GM12865 (cell line): ENCODE data around the gene KDELR1.

Source experiments
- DNase-seq: peaks from one replicate; pipeline ENCODE4 v3.0.0; 2010; ENCODE audit warnings: low read depth
- H3K4me3 ChIP-seq: 2 replicates; pipeline ENCODE4 v1.5.1; 2011; ENCODE audit warnings: mild to moderate bottlenecking, low read depth, low read length, control low read depth
- CTCF ChIP-seq: IDR thresholded peaks from 2 replicates; pipeline ENCODE4 v1.5.1; 2011; ENCODE audit warnings: low read length, control low read depth, low read depth, inconsistent platforms; ENCODE audit not compliant: insufficient read depth; ENCODE audit errors: missing control alignments

The KDELR1 gene

GRCh38 chr19:48385461-48386087 is 5.8 kb downstream of the KDELR1 start:
- no peak for TF ChIP-seq CTCF
- no peak overlapping the region for H3K4me3 ChIP-seq
- no peak for DNase-seq

- no peak for TF ChIP-seq CTCF
- no peak for DNase-seq
- no peak overlapping the region for H3K4me3 ChIP-seq
These were observed 9.1 kb downstream of the KDELR1 start for GRCh38 chr19:48382286-48382685.

DNA sequence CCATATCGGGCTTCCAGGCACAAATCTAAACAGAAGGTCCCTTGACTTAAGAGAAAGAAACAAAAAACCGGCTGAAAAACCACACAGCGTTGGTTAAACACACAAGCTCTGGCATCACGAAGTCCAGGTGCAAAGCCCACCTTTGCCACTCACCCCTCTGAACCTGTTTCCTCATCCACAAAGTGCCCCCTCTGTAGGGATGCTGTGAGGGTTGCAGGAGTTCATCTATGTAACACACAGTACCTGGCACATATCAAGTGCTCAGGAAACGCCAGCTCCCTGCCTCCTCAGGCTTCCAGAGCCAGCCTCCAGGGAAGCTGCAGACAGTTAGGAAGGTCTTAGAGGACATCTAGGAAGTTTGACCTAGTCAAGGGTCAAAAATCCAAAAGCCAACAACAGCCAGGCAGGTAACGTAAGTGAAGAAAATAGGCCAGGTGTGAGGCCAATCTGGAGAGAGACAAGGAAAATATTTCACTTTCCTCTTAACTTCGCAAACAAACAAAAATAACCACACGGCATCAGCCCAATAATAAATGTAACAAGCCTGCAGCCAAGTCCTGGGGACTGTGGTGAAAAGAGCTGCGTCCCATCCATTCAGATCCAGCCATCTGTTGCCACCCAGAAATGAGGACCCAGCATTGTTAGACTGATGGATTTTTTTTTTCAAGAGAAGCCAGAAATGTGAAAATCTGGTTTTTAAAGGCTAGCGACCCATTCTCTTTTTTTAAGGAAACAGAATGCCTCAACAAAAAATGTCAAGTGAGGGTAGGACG is 10.0 kb downstream of the KDELR1 start:
- no peak for DNase-seq
- no peak overlapping the region for H3K4me3 ChIP-seq
- no peak for TF ChIP-seq CTCF

- no peak for DNase-seq
- no peak overlapping the region for H3K4me3 ChIP-seq
- no peak for TF ChIP-seq CTCF
These were observed 12.3 kb downstream of the KDELR1 start for GRCh38 chr19:48379058-48379457.

DNA sequence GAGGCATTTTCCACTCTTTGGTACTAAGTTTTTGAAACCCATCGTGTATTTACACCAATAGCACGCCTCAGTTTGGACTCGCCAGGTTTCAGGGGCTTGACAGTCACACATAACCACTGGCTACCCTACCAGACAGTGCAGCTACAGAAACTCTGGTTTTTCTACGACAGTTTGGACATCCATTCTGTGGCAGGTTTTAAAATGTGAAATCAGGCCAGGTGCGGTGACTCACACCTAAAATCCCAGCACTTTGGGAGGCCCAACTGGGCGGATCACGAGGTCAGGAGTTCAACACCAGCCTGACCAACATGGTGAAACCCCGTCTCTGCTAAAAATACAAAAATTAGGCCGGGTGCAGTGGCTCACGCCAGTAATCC is 13.2 kb downstream of the KDELR1 start:
- no peak for DNase-seq

DNA sequence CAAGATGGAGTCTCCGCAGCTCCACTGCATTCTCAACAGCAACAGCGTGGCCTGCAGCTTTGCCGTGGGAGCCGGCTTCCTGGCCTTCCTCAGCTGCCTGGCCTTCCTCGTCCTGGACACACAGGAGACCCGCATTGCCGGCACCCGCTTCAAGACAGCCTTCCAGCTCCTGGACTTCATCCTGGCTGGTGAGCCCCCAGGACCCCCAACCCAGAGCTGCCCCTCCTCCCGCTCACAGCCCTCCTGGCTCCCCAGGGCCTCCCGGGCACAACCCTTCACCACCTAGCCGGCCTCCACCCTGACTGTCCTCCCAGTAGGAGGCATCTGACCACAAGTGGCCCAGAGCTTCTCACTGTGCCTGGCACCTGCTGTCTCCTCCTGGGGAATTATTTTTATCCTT is 17.8 kb downstream of the KDELR1 start:
- H3K4me3 ChIP-seq, result no peak overlapping the region
- DNase-seq, result no peak
- TF ChIP-seq CTCF, result no peak

More for the DNA sequence above, 13.2 kb downstream of the KDELR1 start:
- no peak for TF ChIP-seq CTCF
- H3K4me3 ChIP-seq, result no peak overlapping the region
